Limb (tissue), 2 donors: ENCODE data around the gene PROM2.
A peak's percentile ranks its signal among the peaks of the same experiment; 100 is the strongest.

Experiments
- DNase-seq, 2 donors: peaks; one replicate each; pipeline ENCODE4 v3.0.0-alpha.2; 2016; ENCODE audit errors: extremely low spot score in 2 of 2

PROM2 gene

GRCh38 chr2:95320344-95320712 is 46.1 kb downstream of the PROM2 start:
- DNase-seq = no peak

DNA sequence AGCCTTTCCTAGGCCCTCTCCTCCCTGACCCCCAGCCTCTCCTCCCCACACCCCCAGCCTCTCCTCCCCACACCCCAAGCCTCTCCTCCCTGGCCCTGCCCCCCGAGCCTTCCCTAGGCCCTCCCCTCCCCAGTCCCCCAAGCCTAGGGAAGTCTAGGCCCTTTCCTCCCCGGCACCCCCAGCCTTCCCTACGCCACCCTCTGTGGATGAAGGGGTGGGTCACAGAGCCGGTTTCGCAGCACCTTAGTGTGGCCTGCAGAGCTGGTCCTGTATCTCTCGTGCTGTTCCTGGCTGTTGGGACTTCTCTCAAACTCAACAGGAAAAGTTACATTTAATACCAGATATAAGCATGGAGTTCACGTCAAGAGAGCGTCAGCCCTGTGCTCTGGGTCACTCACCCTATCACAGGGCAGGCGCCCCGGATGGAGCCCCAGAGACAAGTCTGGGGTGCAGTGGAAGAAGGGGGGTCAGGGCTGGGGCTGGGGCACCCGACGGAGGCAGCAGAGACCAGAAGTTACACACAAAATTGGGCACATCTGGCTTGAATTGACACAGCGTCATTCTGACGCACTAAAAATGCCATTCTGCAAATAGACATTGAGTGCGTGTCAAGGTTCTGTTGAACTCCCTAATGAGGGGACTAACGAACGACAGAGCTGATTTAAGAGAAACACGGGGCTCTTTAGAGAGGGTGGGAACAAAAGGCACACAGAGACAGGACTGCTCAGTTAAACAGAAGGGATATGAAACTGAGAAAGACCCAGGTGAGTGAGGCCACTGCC is 46.9 kb downstream of the PROM2 start:
- no peak for DNase-seq

DNA sequence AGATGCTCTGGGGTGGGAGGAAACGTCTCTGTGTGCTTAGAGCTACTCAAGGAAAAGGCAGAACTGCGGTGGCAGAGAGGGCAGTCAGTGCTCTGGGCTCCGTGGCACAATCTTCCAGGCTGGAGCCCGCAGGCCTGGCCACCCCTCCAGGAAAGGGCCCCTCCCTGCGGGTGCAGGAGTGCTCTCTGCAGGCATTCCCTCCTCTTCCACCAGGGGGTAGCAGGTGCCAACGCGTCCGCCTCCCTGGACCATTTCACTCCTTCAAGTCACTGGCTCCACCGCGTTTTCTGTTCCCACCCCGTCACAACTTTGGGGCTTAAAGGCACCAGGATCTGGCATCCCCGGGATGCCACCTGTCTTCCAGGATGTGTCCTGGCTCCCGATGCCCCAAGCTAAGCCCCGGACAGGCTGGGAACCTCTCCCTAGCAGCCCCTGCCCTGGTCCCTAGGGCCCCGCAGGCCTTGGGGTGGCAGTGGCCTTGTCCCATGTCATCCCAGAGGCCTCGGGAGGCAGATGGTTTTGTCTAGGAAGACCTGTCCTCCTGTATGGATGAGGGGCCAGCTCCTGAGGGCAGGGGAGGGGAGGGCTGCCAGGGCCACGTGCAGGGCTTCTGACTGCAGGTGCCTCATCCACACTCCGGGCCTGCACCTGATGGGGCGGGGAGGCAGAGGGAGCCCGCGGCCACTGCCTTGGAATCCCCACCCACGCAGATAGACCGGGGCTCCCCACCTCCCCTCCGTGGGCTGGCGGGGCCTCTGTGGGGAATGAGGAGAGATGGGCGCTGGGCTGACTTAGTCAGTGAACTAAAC is 49.3 kb downstream of the PROM2 start:
- DNase-seq = no peak

GRCh38 chr2:95325026-95325425 is 50.8 kb downstream of the PROM2 start:
- DNase-seq = no peak

GRCh38 chr2:95325590-95326432 is 51.6 kb downstream of the PROM2 start:
- DNase-seq = no peak

GRCh38 chr2:95326433-95327140 is 52.3 kb downstream of the PROM2 start:
- DNase-seq = no peak

- no peak for DNase-seq
Measured at GRCh38 chr2:95327861-95328260, 53.6 kb downstream of the PROM2 start.

DNA sequence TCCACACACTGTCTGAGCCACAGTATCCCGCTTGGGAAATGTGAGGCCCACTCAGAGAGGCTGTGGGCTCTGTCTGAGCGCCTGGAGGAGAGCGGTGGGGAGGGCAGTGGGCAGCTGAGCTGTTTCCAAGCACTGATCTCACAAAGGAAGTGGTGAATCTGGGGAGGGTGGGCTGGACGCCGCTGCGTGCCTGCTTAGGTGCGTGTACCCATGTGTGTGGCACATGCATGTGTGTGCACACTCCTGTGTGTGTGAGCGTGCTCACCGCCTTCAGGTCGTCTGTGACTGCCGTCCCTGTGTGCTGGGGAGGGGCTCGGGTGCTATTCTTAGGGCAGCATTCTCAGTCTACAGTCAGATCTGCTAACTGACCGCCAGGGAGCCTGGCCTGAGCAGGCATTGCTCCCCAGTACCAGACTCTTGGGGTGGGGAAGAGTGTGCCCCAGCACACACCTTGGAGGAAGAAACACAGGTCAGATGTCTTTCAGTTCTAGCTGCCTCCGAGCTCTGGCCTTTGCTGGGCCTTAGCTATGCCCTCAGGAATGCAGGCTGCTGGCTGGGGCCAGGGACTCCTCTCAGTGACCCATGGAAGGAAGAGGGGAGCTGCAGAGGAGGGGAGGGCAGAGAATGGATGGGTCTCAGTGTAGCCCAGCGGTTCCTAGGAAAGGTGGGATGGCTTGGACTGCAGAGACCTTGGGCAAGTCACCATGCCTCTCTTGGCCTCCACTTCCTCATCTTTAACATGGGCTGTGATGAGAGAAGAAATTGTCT is 54.3 kb downstream of the PROM2 start:
- no peak for DNase-seq

DNA sequence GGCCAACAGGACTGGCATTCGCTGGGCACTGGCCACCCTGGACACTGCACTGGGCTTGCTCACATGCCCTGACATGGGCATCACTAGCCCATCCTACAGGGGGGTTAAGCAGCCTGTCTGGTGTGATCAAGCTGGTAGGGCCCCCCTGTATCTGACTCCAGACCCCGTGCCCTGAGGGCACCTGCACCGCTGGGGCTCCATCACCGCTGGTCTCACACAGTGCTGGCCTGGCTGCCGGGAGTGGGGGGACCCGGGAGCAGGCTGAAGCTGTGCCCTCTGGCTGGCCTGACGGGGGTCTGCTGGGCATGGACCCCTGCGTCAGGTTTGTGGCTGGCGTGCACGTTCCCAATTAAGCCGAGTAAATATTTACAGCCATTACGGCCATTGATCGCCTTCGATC is 55.2 kb downstream of the PROM2 start:
- DNase-seq = no peak

- DNase-seq = no peak
Measured at GRCh38 chr2:95329891-95330793, 55.9 kb downstream of the PROM2 start.

- DNase-seq = no peak
Measured at GRCh38 chr2:95330794-95331338, 56.6 kb downstream of the PROM2 start.

GRCh38 chr2:95331606-95332005 is 57.4 kb downstream of the PROM2 start:
- DNase-seq = no peak

DNA sequence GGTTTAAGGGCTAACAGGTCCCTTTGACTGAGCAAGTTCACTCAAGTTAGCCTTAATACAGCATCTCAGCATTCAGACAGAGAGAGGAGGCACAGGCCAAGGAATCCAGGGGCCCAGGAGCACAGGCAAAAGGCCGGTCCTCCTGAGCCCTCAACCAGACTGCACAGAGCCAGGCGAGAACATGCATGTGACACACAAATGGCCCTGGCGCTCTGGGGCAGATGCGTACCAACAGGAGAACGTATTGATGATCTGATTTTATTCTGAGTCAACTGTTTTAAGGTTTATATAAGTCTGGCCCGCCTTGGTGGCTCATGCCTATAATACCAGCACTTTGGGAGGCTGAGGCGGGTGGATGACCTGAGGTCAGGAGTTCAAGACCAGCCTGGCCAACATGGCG is 57.8 kb downstream of the PROM2 start:
- no peak for DNase-seq

DNA sequence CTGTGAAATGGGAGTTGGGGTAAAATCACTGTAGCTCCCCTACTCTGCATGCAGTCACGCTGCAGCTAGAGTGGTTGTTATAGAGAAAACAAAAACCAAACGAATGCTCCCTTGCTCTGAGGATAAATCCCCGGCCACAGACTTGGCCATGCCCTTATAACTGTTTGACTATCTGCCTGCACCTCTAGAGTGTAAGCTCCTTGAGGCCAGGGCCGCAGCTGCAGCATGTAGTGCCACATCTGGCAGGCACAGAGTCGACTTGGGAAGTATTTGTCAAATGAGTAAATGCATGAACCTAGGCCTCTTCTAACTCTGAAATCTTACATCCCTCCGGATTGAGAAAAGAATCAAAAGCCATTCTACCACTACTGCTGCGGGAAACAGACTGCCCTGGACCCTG is 58.8 kb downstream of the PROM2 start:
- no peak for DNase-seq

DNA sequence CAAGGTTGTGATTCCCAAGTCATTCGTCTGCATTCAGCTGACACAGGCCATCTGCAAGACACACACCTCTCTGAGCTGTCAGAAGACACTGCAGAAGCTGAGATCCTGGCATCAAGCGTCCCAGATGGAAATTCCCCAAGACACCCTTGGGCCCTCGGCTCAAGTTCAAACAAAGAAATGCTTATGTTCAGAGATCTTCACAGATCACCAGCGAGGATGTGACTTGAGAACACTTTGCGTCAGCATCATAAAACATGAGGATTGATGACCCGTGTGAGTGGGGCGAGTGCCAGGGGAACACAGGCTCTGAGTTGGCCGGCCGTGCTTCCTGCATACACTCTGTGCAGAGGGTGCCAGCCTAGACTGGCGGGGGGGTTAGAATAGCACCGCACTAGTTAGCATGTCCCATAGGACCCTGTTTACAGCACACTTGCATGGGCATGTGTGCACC is 59.7 kb downstream of the PROM2 start:
- DNase-seq = peak in 1 of 2 donors; percentile 38

GRCh38 chr2:95334916-95335641 is 60.8 kb downstream of the PROM2 start:
- DNase-seq = no peak

DNA sequence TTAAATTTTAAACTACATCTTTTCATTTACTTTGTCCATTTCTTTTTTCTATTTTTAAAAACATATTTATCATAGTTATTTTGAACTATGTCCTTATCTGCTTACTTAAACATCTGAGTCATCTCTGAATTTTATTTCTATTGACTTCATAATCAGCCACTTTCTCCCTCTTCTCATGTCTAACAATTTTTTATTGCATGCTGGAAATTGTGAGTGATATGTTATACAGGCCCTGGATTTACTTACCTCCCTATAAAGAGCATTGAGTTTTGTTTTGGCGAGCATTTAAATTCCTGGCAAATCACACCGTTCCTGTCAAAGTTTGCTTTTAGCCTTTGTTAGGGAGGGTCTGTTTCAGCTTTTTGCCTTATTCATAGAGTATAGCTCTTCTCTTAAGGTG is 62.2 kb downstream of the PROM2 start:
- no peak for DNase-seq

DNA sequence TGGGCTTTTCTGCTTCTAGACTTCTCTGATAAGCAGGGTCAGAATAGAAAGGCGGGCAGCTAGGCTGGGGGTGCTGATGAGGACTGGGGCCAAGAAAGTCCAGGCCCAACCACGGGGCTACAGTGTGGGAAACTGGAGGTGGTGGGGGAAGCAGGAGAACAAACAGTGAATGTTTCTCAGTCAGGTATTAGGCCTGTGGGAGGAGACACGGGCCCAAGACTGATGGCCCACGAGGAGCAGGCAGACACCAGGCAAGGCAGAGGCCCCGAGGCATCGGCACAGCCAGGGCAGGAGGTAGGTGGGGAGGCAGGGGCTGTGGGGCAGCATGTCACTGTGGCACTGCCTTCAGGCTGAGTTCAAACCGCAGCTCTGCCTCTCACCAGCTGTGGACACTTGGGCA is 63.6 kb downstream of the PROM2 start:
- DNase-seq = no peak
